Loucy (cell line): ENCODE results near the gene SLC24A1.

Experiments used
- CTCF ChIP-seq: fragments of 200-600 bp; sonication (generic); conservative IDR thresholded peaks from 2 replicates; pipeline ENCODE4 v1.5.1; 2014; ENCODE audit warnings: mild to moderate bottlenecking, antibody characterized with exemption, low read length
- EZH2phosphoT487 ChIP-seq: fragments of 200-600 bp; IDR thresholded peaks from 2 replicates; pipeline ENCODE4 v1.6.1; 2018; ENCODE audit warnings: antibody characterized with exemption, mild to moderate bottlenecking, moderate library complexity, borderline replicate concordance

DNA sequence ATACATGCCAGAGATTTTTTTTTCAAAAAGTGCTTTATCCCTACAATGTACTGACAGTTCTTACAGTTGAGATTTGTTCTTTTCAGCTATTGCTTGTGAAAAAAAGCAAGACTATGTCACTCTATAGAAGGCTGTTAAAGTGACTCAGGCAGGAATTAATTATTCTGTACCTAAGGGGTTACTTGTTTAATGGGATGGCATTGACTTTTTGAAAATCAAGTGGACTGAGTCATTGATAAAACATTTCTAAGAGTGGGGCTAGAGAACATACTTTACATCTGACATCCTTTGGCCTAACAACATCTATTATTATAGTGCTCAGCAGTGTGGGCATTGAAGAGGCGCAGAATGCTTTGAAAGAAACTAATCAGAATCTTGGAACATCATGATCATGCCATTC is 45.1 kb upstream of the SLC24A1 start:
- TF ChIP-seq CTCF (no peak), EZH2phosphoT487 (no peak)
